CD8-positive, alpha-beta memory T cell (primary cell): ENCODE data around the gene GPRC6A. TPM values are rescaled to one million over a fixed set of nuclear protein-coding genes. Genes with fewer than 3 reads are reported as not detected.

Experiments
- CTCF ChIA-PET: fragments of 350-600 bp; sonication (Branson Sonifier 250); formaldehyde crosslinking; loops from one replicate; lab custom pipeline; 2021; ENCODE audit warnings: antibody characterized with exemption; lab: Charles Lee
- POLR2A ChIA-PET: fragments of 350-600 bp; sonication (Branson Sonifier 250); formaldehyde crosslinking; loops from one replicate; lab custom pipeline; 2021; ENCODE audit warnings: antibody characterized with exemption; lab: Charles Lee
- DNase-seq, 5 donors: peaks; one replicate each; pipeline versions ENCODE4 v3.0.0 to v3.0.0-alpha.2; 2020 to 2022; ENCODE audit warnings: mixed read lengths in 1 of 5
- H3K27ac ChIP-seq: one replicate; pipeline ENCODE4 v1.7.0; 2013; ENCODE audit warnings: low read depth, mild to moderate bottlenecking, low read length, moderate library complexity
- H3K27me3 ChIP-seq: 2 replicates; pipeline ENCODE4 v1.7.0; 2013; ENCODE audit warnings: low read length, mild to moderate bottlenecking; ENCODE audit not compliant: insufficient read depth, poor library complexity, severe bottlenecking
- H3K36me3 ChIP-seq: 2 replicates; pipeline ENCODE4 v1.7.0; 2013; ENCODE audit warnings: mild to moderate bottlenecking, low read length, moderate library complexity; ENCODE audit not compliant: insufficient read depth
- H3K4me1 ChIP-seq: 2 replicates; pipeline ENCODE4 v1.7.0; 2013; ENCODE audit warnings: mild to moderate bottlenecking, low read length, moderate library complexity; ENCODE audit not compliant: insufficient read depth
- H3K4me3 ChIP-seq: 2 replicates; pipeline ENCODE4 v1.7.0; 2013; ENCODE audit warnings: mild to moderate bottlenecking, low read length
- H3K9me3 ChIP-seq: 2 replicates; pipeline ENCODE4 v1.7.0; 2013; ENCODE audit warnings: mild to moderate bottlenecking, low read length
- H3K27ac Mint-ChIP-seq, 8 donors: one replicate each; pipeline ENCODE4 v1.8.0; 2020 to 2021; ENCODE audit warnings: mixed read lengths in 8 of 8, mild to moderate bottlenecking in 6 of 8, inconsistent platforms in 3 of 8, moderate library complexity in 3 of 8
- H3K27me3 Mint-ChIP-seq, 2 donors: one replicate each; pipeline ENCODE4 v1.8.0; 2020 to 2021; ENCODE audit warnings: mixed read lengths in 2 of 2, mild to moderate bottlenecking in 1 of 2, moderate library complexity in 1 of 2
- H3K36me3 Mint-ChIP-seq, 3 donors: one replicate each; pipeline ENCODE4 v1.8.0; 2020 to 2021; ENCODE audit warnings: mixed read lengths in 3 of 3, inconsistent platforms in 1 of 3, mild to moderate bottlenecking in 1 of 3
- H3K4me1 Mint-ChIP-seq, 3 donors: one replicate each; pipeline ENCODE4 v1.8.0; 2020 to 2021; ENCODE audit warnings: mixed read lengths in 3 of 3, inconsistent platforms in 1 of 3, mild to moderate bottlenecking in 1 of 3
- H3K4me3 Mint-ChIP-seq, 7 donors: one replicate each; pipeline ENCODE4 v1.8.0; 2020 to 2021; ENCODE audit warnings: mixed read lengths in 7 of 7, mild to moderate bottlenecking in 6 of 7, moderate library complexity in 4 of 7, inconsistent platforms in 2 of 7
- H3K9me3 Mint-ChIP-seq, 5 donors: one replicate each; pipeline ENCODE4 v1.8.0; 2020 to 2022; ENCODE audit warnings: mixed read lengths in 5 of 5, mild to moderate bottlenecking in 3 of 5, moderate library complexity in 2 of 5, inconsistent platforms in 1 of 5
- polyA plus RNA-seq: library from polyadenylated mRNA; unstranded; fragments of 300-500 nt; fragmentation: Illumina TruSeq; gene quantifications from one replicate; pipeline ENCODE4 v1.2.3, GENCODE V29; 2021
- total RNA-seq, 2 experiments: library from RNA; stranded (reverse); gene quantifications; one replicate each; pipeline ENCODE4 v1.2.3, GENCODE V29; 2021

The GPRC6A gene
- total and polyA plus RNA-seq, 3 experiments from 2014 or later: not detected

GRCh38 chr6:116762235-116762634, 66.6 kb downstream of the GPRC6A start:
- Histone ChIP-seq H3K4me3 (no peak overlapping the region), H3K4me1 (no peaks in the 10 kb centered on the region), H3K9me3 (no peaks in the 10 kb centered on the region), H3K36me3 (no peaks in the 10 kb centered on the region), H3K27me3 (peaks cover 15% of the 10 kb centered on the region), H3K27ac (no peak overlapping the region)
- peaks cover 22 to 63% of the 10 kb centered on the region in 2 donors for H3K27me3 Mint-ChIP-seq
- no peak overlapping the region for H3K4me3 Mint-ChIP-seq
- peaks cover 6 to 14% (median 13%) of the 10 kb centered on the region in 3 donors for H3K4me1 Mint-ChIP-seq
- no peaks in the 10 kb centered on the region for H3K36me3 Mint-ChIP-seq
- H3K9me3 Mint-ChIP-seq: peaks cover 0 to 2% (median 0%) of the 10 kb centered on the region in 5 donors
- H3K27ac Mint-ChIP-seq: no peak overlapping the region
- ChIA-PET POLR2A (no interaction called here), CTCF (no interaction called here)
- DNase-seq: no peak

GRCh38 chr6:116761779-116762178, 67.1 kb downstream of the GPRC6A start:
- ChIA-PET POLR2A (no interaction called here), CTCF (no interaction called here)
- no peaks in the 10 kb centered on the region for H3K36me3 ChIP-seq
- H3K9me3 ChIP-seq: no peaks in the 10 kb centered on the region
- no peak overlapping the region for H3K4me3 ChIP-seq
- H3K4me1 ChIP-seq: no peaks in the 10 kb centered on the region
- peaks cover 14% of the 10 kb centered on the region for H3K27me3 ChIP-seq
- Mint-ChIP-seq H3K9me3 (peaks cover 0 to 2% (median 0%) of the 10 kb centered on the region in 5 donors), H3K27me3 (peaks cover 20 to 58% of the 10 kb centered on the region in 2 donors), H3K36me3 (no peaks in the 10 kb centered on the region), H3K4me3 (no peak overlapping the region), H3K27ac (no peak overlapping the region), H3K4me1 (peaks cover 6 to 14% (median 13%) of the 10 kb centered on the region in 3 donors)
- DNase-seq: no peak
- H3K27ac ChIP-seq: no peak overlapping the region

GRCh38 chr6:116745176-116745575, 83.7 kb downstream of the GPRC6A start:
- POLR2A ChIA-PET: no interaction called here
- CTCF ChIA-PET: no interaction called here
- Histone ChIP-seq H3K4me3 (no peak overlapping the region), H3K27me3 (no peaks in the 10 kb centered on the region), H3K4me1 (no peaks in the 10 kb centered on the region), H3K27ac (no peak overlapping the region), H3K9me3 (no peaks in the 10 kb centered on the region), H3K36me3 (no peaks in the 10 kb centered on the region)
- Mint-ChIP-seq H3K27ac (no peak overlapping the region), H3K4me3 (no peak overlapping the region), H3K9me3 (peaks cover 19 to 37% (median 30%) of the 10 kb centered on the region in 5 donors), H3K27me3 (peaks cover 5 to 6% of the 10 kb centered on the region in 2 donors), H3K4me1 (no peaks in the 10 kb centered on the region), H3K36me3 (peaks cover 0 to 3% (median 0%) of the 10 kb centered on the region in 3 donors)
- no peak for DNase-seq

Other genes starting within 250 kb of the GPRC6A start
- gene RSPH4A, start 212.6 kb downstream of the GPRC6A start, total RNA-seq: under 1 TPM; 0.11 to 0.28 TPM
- not detected for gene RSPH4A, start 212.6 kb downstream of the GPRC6A start, polyA plus RNA-seq
- 10 to 100 TPM; 16.3 to 16.7 TPM for gene ZUP1, start 160.3 kb downstream of the GPRC6A start, total RNA-seq
- gene ZUP1, start 160.3 kb downstream of the GPRC6A start, polyA plus RNA-seq: 4.3 TPM
- 10 to 100 TPM; 11.3 to 13.5 TPM for gene KPNA5, start 147.9 kb downstream of the GPRC6A start, total RNA-seq
- gene KPNA5, start 147.9 kb downstream of the GPRC6A start, polyA plus RNA-seq: 12.0 TPM
- not detected for gene FAM162B, start 63.4 kb downstream of the GPRC6A start, total RNA-seq
- not detected for gene FAM162B, start 63.4 kb downstream of the GPRC6A start, polyA plus RNA-seq
- not detected for gene RFX6, start 48.2 kb upstream of the GPRC6A start, total RNA-seq
- not detected for gene RFX6, start 48.2 kb upstream of the GPRC6A start, polyA plus RNA-seq